Measurements from ENCODE around the gene LEKR1.
A peak's percentile ranks its signal among the peaks of the same experiment; 100 is the strongest.

Gene LEKR1

DNA sequence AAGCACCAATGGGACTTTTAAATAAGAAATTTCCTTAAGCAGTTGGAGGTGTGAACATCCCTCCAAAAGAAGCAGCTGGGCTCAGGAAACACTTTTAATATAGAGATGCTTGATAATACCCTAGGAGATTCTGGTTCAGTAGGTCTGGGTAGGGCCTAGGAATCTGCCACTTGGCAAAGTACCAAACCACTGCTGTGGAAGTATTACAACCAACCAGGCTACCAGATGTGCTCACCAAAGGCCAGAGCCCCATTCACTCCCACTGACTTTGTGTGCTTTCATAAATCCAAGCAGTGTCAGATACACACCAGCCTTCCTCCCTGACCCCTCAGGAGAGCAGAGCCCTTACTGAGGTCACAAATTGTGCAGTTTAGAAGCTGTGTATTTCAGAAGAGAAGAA lies 171.2 kb downstream of the LEKR1 start:
- no peak for DNase-seq

- no peak for DNase-seq
Measured at GRCh38 chr3:157001221-157001957, 175.2 kb downstream of the LEKR1 start.

GRCh38 chr3:157021679-157022078 lies 195.5 kb downstream of the LEKR1 start:
- DNase-seq: no peak

DNA sequence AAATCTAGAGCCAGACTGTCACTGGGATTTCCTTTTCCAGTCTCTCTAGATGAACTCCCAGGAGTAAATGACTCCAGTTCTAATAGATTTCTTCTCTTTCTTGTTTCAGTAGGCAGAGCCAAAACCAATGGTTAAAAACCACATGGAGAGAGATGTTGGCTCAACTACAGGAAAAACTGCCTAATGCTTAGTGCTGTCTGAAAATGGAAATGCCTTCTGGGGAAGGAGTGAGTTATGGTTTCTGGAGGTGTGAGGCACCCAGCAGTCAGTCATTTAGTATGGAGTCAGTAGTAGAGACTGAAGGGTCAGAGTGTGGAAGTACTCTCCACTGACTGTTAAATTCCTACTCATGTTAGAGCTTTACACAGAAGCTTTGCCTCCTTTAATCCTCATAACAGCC lies 197.1 kb downstream of the LEKR1 start:
- no peak for DNase-seq

- DNase-seq: no peak
Measured at GRCh38 chr3:157026091-157026490, 199.9 kb downstream of the LEKR1 start.

GRCh38 chr3:157027861-157028745 lies 201.9 kb downstream of the LEKR1 start:
- DNase-seq: no peak

DNA sequence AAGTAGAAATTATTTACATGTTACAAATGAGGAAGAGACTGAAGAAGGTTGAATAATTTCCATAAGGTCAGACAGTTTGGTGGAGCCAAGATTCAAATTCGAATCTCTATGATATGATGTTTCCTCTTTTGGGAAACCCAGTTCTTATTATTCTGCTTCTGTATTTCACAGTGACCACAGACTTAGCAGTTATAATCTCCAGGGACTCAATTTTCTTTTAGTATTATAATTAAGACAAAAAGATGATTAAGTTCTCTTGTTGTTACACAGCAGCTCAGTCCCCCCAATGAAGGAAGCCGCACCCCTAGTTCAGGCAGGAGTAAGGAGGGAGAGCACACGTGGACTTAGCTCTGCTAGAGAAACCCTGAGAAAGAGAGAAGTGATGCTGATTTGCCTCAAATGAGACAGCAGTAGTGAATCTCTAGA lies 203.2 kb downstream of the LEKR1 start:
- no peak for DNase-seq

DNA sequence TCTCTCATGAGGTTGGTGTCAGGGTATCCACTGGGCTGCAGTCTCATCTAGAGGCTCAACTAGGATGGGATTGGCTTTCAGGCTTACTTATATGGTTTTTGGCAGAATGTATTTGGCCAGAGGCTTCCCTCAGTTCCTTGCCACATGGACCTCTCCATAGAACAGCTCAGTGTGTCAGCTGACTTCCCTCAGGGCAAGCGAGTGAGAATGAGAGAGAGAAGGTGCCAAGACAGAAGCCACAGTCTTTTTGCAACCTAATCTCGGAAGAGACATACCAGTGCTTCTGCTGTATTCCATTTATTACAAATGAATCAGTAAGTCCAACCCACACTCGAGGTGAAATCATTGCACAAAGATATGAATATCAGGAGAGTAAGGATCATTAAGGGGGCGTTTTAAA lies 204.6 kb downstream of the LEKR1 start:
- no peak for DNase-seq

DNA sequence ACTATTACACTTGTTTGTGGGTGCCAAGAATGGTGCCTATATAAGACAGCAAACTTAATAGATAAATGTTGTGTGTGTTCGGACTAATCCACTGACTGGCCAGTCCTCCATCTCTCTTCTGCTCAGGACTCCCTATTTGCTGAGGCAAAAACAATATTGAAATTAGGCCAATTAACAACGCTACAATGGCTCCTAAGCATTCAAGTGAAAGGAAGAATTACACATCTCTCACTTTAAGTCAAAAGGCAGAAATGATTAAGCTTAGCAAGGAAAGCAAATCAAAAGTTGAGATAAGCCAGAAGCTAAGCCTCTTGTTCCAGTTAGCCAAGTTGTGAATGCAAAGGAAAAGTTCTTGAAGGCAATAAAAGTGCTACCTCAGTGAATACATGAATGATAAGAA lies 206.8 kb downstream of the LEKR1 start:
- DNase-seq: no peak

DNA sequence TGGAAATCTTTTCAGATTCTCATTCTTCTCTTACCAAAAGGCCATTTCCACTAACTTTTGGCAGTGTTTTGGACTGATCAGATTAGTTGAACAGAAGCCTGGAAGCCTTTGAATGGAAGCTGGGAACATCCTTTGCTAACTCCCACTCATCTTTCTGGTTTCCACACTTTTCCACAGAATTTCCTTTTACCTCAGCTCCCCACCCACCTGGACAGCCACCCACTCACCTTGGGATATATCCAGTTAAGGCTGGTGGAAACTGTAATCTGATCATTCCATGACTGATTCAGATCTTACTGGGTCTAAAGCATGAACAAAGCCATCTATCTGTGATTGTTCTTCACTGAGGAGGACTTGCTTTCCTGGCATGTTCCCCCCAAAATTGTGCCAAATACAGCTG lies 214.3 kb downstream of the LEKR1 start:
- no peak for DNase-seq

GRCh38 chr3:157042226-157042625 lies 216.1 kb downstream of the LEKR1 start:
- DNase-seq: no peak

DNA sequence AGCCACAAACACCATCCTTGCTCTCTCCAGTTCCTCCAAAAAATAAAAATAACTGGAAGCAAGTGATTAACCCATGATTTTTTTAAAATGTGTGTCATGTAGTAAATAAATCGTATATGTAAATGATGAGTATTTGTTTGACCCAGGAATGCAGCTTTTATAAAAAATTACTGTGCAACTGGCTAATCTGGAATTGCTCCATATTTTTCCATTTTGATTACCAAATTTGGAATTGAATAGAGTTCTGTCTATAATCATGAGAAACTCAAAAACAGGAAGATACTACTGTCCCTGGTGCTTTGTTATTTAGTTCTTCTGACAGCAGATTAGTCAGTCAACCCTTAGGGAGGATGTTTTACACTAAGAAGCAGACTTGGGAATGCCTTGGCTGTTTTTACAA lies 217.6 kb downstream of the LEKR1 start:
- DNase-seq: no peak

DNA sequence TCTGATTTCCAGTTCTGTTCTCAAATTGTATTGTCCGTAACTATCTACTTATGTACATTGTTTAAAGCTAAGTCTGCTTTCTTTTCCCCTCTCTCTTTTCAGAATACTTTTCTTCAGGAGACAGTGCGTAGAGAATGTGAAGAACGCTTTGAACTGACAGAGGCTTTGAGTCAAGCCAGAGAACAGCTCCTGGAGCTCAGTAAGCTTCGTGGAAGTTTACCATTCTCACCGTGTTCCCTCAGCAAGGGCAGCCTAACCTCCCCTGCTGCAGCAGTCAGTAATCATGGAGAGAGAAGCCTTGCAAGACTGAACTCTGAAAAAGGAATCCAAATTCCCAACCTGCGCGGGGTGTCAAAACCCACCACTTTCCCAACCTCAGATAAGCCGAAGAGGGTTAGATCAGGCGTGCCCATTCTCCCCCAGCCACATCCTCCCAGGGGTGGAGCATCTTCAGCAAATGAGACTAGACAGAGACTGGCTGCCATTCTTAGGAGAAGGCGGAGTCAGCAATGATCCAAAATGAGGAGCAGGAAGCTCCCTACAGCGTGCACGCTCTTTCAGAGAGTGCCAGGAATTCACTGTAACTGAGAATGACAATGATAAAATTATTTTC lies 219.2 kb downstream of the LEKR1 start:
- DNase-seq: peak; percentile 7

- DNase-seq: no peak
Measured at GRCh38 chr3:157046520-157046919, 220.4 kb downstream of the LEKR1 start.

- DNase-seq: no peak
Measured at GRCh38 chr3:157051055-157051454, 224.9 kb downstream of the LEKR1 start.

- DNase-seq: no peak
Measured at GRCh38 chr3:157051591-157051990, 225.4 kb downstream of the LEKR1 start.

DNA sequence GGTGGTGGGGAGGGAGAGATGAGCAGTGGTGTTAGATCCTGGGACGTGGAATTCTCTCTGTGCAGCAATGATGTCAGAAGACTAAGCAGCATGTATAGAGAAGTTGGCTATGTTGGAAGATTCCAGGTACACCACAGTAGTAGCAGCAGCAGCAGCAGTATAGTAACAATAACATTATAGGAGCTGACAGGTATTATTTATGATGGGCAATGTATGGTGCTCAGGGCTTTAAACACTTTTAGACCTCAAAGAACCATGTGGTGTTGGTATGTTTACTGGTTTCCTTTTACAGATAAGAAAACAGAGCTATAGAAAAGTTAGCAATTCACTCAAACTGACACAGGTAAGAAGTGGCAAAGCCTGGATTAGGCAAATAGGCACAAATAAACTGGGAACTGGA lies 229.9 kb downstream of the LEKR1 start:
- DNase-seq: no peak

DNA sequence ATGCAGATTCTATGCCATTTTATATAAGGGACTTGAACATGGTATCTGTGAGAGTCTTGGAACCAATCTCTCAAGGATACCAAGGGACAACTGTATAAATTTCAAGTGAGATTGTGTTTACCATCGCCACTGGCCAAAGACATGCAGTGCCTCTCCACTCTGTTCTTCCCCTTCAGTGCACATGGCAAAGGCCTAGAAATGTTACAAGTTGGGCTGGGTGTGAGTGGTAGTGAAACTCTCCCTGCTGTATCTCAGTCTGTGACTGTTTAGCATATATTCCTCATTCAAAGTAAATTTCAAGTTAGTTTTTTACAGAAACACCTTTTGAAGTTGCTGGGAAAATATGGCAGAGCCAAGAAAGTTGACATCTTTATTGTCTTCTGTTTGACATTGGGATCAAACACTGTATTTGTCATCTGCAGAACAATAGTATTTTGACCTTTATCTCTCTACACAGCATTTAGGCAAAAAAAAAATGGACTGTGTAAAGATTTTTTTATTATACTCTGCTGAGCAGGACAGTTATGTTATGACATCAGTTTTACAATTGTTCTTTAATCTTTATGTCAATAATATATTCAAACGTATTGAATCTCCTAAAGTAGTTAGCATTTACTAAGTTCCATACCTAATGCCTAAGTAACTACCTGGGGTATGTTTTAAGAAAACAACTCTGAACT lies 232.4 kb downstream of the LEKR1 start:
- no peak for DNase-seq

GRCh38 chr3:157059181-157059580 lies 233.0 kb downstream of the LEKR1 start:
- no peak for DNase-seq

DNA sequence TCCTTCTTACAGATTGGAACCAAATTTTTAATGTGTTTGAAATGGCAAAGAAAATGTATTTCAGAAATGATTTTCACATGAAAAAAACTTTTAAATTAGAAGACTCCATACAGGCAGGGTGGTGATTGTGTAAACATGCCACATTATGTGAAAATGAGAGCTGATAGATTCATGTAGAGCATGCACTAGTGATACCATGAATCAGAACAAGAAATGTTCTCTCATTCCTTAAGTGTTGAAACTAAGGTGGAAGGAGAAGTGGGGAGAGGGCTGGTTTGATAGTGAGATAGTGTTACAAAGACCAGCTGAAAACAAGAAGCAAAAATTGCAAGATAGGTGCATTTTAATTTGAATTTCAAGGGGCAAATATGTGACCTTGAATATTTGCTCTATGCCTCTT lies 233.5 kb downstream of the LEKR1 start:
- DNase-seq: no peak

DNA sequence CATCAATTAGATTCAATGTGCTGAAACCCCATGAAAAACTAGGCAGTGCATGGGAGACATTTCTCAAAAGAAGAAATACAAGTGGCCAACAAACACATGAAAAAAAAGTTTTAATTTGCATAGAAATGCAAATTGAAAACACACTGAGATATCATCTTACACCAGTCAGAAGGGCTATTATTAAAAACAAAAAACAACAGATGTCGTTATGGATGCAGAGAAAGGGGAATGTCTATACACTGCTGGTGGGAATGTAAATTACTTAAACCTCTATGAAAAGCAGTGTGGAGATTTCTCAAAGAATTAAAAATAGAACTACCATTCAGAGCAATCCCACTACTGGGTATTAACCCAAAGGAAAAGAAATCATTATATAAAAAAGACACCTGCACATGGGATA lies 235.1 kb downstream of the LEKR1 start:
- DNase-seq: no peak

DNA sequence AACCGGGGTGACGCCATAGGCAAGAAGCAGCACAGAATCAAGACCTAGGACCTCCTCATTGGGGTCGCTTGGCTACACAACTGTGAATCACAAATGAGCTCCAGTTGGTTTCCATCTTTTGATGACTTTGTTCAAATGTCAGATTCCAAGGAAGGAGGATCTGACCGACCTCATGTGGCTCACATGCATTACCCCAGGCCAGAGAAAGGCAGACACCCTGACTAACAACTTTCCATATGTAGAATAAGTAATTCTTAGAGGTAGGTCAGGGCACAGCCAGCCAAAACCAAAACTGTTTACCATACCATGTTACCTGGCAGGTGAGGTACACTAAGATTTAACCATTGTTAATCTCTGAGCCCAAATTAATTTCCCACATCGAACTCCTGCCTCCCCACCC lies 237.3 kb downstream of the LEKR1 start:
- DNase-seq: no peak

DNA sequence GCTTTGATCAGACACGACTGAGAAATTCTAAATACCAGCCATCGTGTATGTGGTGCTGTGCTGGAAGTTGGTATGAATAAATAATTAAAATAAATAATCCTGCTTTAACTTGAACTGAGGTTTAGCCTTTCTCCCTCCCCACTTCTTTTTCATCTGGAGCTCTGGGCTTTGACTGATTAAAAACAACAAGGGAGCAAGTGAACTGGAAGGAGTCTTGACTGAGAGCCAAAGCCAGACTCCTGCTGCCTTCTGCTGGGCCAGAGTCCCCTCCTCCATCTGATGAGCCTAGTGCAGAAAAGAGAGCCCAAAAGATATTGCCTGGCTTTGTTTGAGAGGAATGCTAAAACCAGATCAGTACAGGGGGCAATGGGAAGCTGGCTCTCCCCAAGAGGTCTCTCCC lies 237.8 kb downstream of the LEKR1 start:
- DNase-seq: no peak
